Caco-2 (cell line): Measurements from ENCODE around the gene IL17RC. TPM values are rescaled to one million over a fixed set of nuclear protein-coding genes. Genes with fewer than 3 reads are reported as not detected.

Experiments used
- BruUV-seq: library from RNA; stranded (reverse); fragments of 400-500 nt; replicated peaks from 2 replicates; lab custom pipeline; 2021; lab: Mats Ljungman, UMichigan
- CTCF ChIA-PET: fragments of 300-600 bp; sonication (Branson Sonifier 250); formaldehyde crosslinking; loops from one replicate; lab custom pipeline; 2022; ENCODE audit warnings: antibody characterized with exemption; lab: Charles Lee
- POLR2A ChIA-PET: fragments of 300-600 bp; sonication (Branson Sonifier 250); formaldehyde crosslinking; loops from one replicate; lab custom pipeline; 2022; ENCODE audit warnings: antibody characterized with exemption; lab: Charles Lee
- DNase-seq, 2 experiments: peaks; one replicate each; pipeline versions ENCODE4 v3.0.0 to v3.0.0-alpha.2; 2020 to 2022
- H3K27me3 ChIP-seq: replicated peaks from 2 replicates; pipeline ENCODE4 v1.6.0; 2011; ENCODE audit warnings: low read length; ENCODE audit not compliant: control insufficient read depth, insufficient read depth
- H3K36me3 ChIP-seq: 2 replicates; pipeline ENCODE4 v1.5.1; 2011; ENCODE audit warnings: low read length; ENCODE audit not compliant: control insufficient read depth, insufficient read depth
- H3K4me1 ChIP-seq: fragments of 250-450 bp; sonication (Bioruptor Pico); 2 replicates; pipeline ENCODE4 v1.5.1; 2020; ENCODE audit warnings: mild to moderate bottlenecking
- H3K4me3 ChIP-seq: 2 replicates; pipeline ENCODE4 v1.5.1; 2011; ENCODE audit warnings: low read depth, mild to moderate bottlenecking, control low read depth, low read length
- H3K9me3 ChIP-seq: fragments of 250-450 bp; sonication (Bioruptor Pico); 2 replicates; pipeline ENCODE4 v1.5.1; 2020; ENCODE audit warnings: mild to moderate bottlenecking, moderate library complexity
- H3K27ac Mint-ChIP-seq: one replicate; pipeline ENCODE4 v1.8.0; 2022; ENCODE audit warnings: mixed read lengths; ENCODE audit not compliant: unreplicated experiment
- H3K27me3 Mint-ChIP-seq: one replicate; pipeline ENCODE4 v1.8.0; 2022; ENCODE audit warnings: mixed read lengths; ENCODE audit not compliant: insufficient read depth, unreplicated experiment
- H3K36me3 Mint-ChIP-seq: one replicate; pipeline ENCODE4 v1.8.0; 2022; ENCODE audit warnings: mild to moderate bottlenecking, mixed read lengths; ENCODE audit not compliant: insufficient read depth, unreplicated experiment
- H3K4me1 Mint-ChIP-seq: one replicate; pipeline ENCODE4 v1.8.0; 2022; ENCODE audit warnings: low read depth, mixed read lengths; ENCODE audit not compliant: unreplicated experiment
- H3K4me3 Mint-ChIP-seq: one replicate; pipeline ENCODE4 v1.8.0; 2022; ENCODE audit warnings: mild to moderate bottlenecking, moderate library complexity, mixed read lengths; ENCODE audit not compliant: unreplicated experiment
- H3K9me3 Mint-ChIP-seq: one replicate; pipeline ENCODE4 v1.8.0; 2022; ENCODE audit warnings: mixed read lengths; ENCODE audit not compliant: unreplicated experiment
- intact Hi-C: fragments of 100-400 bp; cut with micrococcal nuclease; formaldehyde crosslinking; loops from one replicate; pipeline ENCODE4 v1.10.0; 2022; ENCODE audit not compliant: unreplicated experiment
- total RNA-seq: library from RNA; stranded (reverse); gene quantifications from 2 replicates; pipeline ENCODE4 v1.2.3, GENCODE V29; 2022
- TF ChIP-seq, protein P1 (sequence below), 2 experiments: fragments of 200-600 bp in 1 of 2; IDR thresholded peaks; 1 replicate in 1 of 2; 2 replicates in 1 of 2; pipeline versions ENCODE4 v1.5.1 to v1.8.0; 2011 to 2022; ENCODE audit warnings: antibody characterized with exemption in 1 of 2, control low read depth in 1 of 2, inconsistent platforms in 1 of 2, low read depth in 1 of 2, low read length in 1 of 2, mild to moderate bottlenecking in 1 of 2, moderate library complexity in 1 of 2; ENCODE audit not compliant: insufficient read depth in 1 of 2, severe bottlenecking in 1 of 2, unreplicated experiment in 1 of 2

Gene IL17RC
- total RNA-seq, 1 experiment from 2014 or later = 11.3 TPM

DNA sequence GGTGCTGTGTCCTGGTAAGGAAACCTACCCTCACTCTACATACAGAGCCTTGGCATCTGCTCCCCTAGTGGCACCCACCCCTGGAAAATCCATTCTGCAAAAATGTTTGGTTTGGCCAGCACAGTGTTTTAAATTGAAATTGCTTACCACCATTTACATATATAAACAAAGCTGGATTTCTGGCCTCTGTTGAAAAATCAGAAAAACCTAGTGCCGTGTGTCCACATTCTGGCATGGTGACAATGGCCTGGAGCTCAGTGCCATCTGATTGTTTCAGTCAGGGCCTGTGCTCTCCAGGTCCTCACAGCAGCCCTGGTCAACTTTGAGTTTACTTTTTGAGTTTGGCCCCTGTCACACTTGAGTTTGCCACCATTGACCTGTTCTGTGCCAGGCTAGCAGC lies 2.9 kb upstream of the IL17RC start:
- DNase-seq = no peak

DNA sequence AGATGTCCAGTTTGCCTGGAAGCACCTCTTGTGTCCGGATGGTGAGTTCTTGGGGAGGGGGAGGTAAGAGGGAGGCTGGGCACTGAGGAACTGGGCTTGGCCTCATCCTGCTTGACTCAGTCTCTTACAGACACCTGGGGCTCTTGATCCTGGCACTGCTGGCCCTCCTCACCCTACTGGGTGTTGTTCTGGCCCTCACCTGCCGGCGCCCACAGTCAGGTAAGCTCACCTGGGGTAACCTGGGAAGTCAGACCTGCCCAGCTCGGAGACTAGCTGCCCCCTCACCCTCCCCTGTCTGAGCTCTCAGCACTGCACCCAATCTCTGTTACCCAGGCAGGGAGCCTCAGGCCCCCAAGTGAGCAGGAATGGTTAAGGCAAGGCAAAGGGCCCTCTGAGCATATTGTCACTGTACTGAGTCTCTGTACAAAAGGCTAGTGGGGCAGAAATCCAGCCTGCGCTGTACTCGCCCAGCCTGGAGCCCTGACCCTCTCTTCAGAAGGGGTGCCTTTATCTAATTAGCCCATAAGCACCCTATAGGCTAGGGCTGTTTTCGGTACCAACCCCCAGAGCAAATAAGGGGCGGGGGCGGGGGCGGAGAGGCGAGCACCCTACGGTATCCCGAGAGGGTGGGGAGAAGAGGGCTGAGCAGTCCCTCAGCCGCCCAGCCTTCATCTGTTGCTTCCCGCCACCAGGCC lies 2.2 kb upstream of the IL17RC start:
- H3K9me3 ChIP-seq = no peaks in the 10 kb centered on the region
- Mint-ChIP-seq H3K4me3 (peak overlapping the region; percentile 89), H3K9me3 (no peaks in the 10 kb centered on the region), H3K36me3 (peaks cover 40% of the 10 kb centered on the region), H3K27ac (peak overlapping the region; percentile 76), H3K27me3 (no peaks in the 10 kb centered on the region), H3K4me1 (no peaks in the 10 kb centered on the region)
- ChIA-PET POLR2A (interaction anchor here (0.5 to 3.9 kb wide), 4 partner anchors 12 to 494 kb away, joined by 4 to 31 read pairs (median 22); partner anchors contain the start of genes CRELD1 and IL17RE), CTCF (interaction anchor here (0.7 to 5.0 kb wide), 7 partner anchors 11 to 74 kb away, joined by 3 to 63 read pairs (median 4); partner anchors contain the start of gene CRELD1)
- TF ChIP-seq, protein P1, sequence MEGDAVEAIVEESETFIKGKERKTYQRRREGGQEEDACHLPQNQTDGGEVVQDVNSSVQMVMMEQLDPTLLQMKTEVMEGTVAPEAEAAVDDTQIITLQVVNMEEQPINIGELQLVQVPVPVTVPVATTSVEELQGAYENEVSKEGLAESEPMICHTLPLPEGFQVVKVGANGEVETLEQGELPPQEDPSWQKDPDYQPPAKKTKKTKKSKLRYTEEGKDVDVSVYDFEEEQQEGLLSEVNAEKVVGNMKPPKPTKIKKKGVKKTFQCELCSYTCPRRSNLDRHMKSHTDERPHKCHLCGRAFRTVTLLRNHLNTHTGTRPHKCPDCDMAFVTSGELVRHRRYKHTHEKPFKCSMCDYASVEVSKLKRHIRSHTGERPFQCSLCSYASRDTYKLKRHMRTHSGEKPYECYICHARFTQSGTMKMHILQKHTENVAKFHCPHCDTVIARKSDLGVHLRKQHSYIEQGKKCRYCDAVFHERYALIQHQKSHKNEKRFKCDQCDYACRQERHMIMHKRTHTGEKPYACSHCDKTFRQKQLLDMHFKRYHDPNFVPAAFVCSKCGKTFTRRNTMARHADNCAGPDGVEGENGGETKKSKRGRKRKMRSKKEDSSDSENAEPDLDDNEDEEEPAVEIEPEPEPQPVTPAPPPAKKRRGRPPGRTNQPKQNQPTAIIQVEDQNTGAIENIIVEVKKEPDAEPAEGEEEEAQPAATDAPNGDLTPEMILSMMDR (IDR thresholded peaks at IDR 0.05; ENCODE audit: insufficient read depth in 1 of 2, low read depth in 1 of 2, low read length in 1 of 2, severe bottlenecking in 1 of 2, unreplicated experiment in 1 of 2) = peak in 1 of 2 experiments; percentile 3
- intact Hi-C loops = loop anchor here (1.0 to 5.0 kb wide), 5 partner anchors 12 to 72 kb away; partner anchors contain the start of genes IL17RE, JAGN1 and RPUSD3
- H3K4me1 ChIP-seq = peaks cover 21% of the 10 kb centered on the region
- no peaks in the 10 kb centered on the region for H3K27me3 ChIP-seq
- BruUV-seq = TSS peak; percentile 35
- DNase-seq = peak; percentile 53 to 76
- H3K36me3 ChIP-seq = peaks cover 3% of the 10 kb centered on the region; the same call in 1 of the 2 replicates
- H3K4me3 ChIP-seq = peak overlapping the region; percentile 73

More for the DNA sequence above, 2.9 kb upstream of the IL17RC start:
- H3K4me3 Mint-ChIP-seq = no peak overlapping the region
- H3K27me3 Mint-ChIP-seq = no peaks in the 10 kb centered on the region
- H3K36me3 Mint-ChIP-seq = peaks cover 47% of the 10 kb centered on the region
- no peaks in the 10 kb centered on the region for H3K9me3 ChIP-seq
- H3K4me3 ChIP-seq = no peak overlapping the region
- CTCF ChIA-PET = interaction anchor here (0.8 to 5.0 kb wide), 6 partner anchors 10 to 73 kb away, joined by 3 to 63 read pairs (median 4); partner anchors contain the start of gene CRELD1
- H3K36me3 ChIP-seq = peaks cover 4% of the 10 kb centered on the region
- H3K9me3 Mint-ChIP-seq = no peaks in the 10 kb centered on the region
- TF ChIP-seq, protein P1 (IDR thresholded peaks at IDR 0.05; ENCODE audit: insufficient read depth in 1 of 2, low read depth in 1 of 2, low read length in 1 of 2, severe bottlenecking in 1 of 2, unreplicated experiment in 1 of 2) = no peak
- no peaks in the 10 kb centered on the region for H3K27me3 ChIP-seq
- intact Hi-C loops = loop anchor here (2.0 kb wide), 1 partner anchor 15 kb away; no protein-coding TSS in a partner anchor
- peaks cover 21% of the 10 kb centered on the region for H3K4me1 ChIP-seq
- no peak overlapping the region for H3K27ac Mint-ChIP-seq
- POLR2A ChIA-PET = interaction anchor here (0.5 to 3.9 kb wide), 3 partner anchors 11 to 493 kb away, joined by 4 to 30 read pairs (median 15); partner anchors contain the start of gene IL17RE
- no TSS peak for BruUV-seq
- no peaks in the 10 kb centered on the region for H3K4me1 Mint-ChIP-seq
